HepG2 (cell line): ENCODE results near the gene EEF1A1. TPM values are rescaled to one million over a fixed set of nuclear protein-coding genes. Genes with fewer than 3 reads are reported as not detected.
A peak's percentile ranks its signal among the peaks of the same experiment; 100 is the strongest.

Source experiments
- CCDC6 ChIP-seq: sonication (generic); formaldehyde crosslinking; IDR thresholded peaks from 2 replicates; pipeline ENCODE4 v1.8.1; 2022; ENCODE audit warnings: mild to moderate bottlenecking, missing genetic modification reagents, moderate library complexity
- GATAD1 ChIP-seq: IDR thresholded peaks from 2 replicates; pipeline ENCODE4 v1.6.1; 2016; ENCODE audit warnings: missing genetic modification reagents, missing compliant biosample characterization
- KIAA2018 ChIP-seq: sonication (generic); formaldehyde crosslinking; IDR thresholded peaks from 2 replicates; pipeline ENCODE4 v1.5.0; 2020; ENCODE audit warnings: mild to moderate bottlenecking, missing genetic modification reagents, borderline replicate concordance
- POLR2AphosphoS2 ChIP-seq: IDR thresholded peaks from 2 replicates; pipeline ENCODE4 v1.6.1; 2011; ENCODE audit warnings: low read depth, low read length, improper control_type of control experiment
- SAFB2 ChIP-seq: sonication (generic); formaldehyde crosslinking; IDR thresholded peaks from 2 replicates; pipeline ENCODE4 v1.5.1; 2020; ENCODE audit warnings: missing genetic modification reagents, low read depth, mild to moderate bottlenecking, borderline replicate concordance
- ZBTB10 ChIP-seq: sonication (generic); formaldehyde crosslinking; IDR thresholded peaks from 2 replicates; pipeline ENCODE4 v1.4.0; 2020; ENCODE audit warnings: missing genetic modification reagents, borderline replicate concordance
- ZFAT ChIP-seq: sonication (generic); formaldehyde crosslinking; conservative IDR thresholded peaks from 2 replicates; pipeline ENCODE4 v1.8.1; 2023; ENCODE audit warnings: missing genetic modification reagents, inconsistent platforms
- polyA plus RNA-seq, 8 experiments: library from polyadenylated mRNA; depleted of rRNA in 3 of 8; stranded (reverse) in 7 of 8; unstranded in 1 of 8; fragments of >200 nt; fragmentation: Illumina TruSeq in 4 of 8; extraction: Trizol in 4 of 8; gene quantifications; 2 replicates each; pipeline versions ENCODE4 v1.2.1 to v1.2.3, GENCODE V29; 2011 to 2016; ENCODE audit warnings: low read depth in 4 of 8, missing spikeins in 1 of 8, mixed read lengths in 1 of 8; ENCODE audit not compliant: insufficient read depth in 1 of 8
- total RNA-seq, 5 experiments: library from RNA; depleted of rRNA; stranded (reverse); fragments of >200 nt; fragmentation: Illumina TruSeq; extraction: Trizol; gene quantifications; 2 replicates each; pipeline ENCODE4 v1.2.3, GENCODE V29; 2016; ENCODE audit warnings: low read depth in 1 of 5
- TF ChIP-seq, protein P1 (sequence below): sonication (generic); formaldehyde crosslinking; IDR thresholded peaks from 2 replicates; pipeline ENCODE4 v1.4.0; 2020; ENCODE audit warnings: mild to moderate bottlenecking, missing genetic modification reagents

Gene EEF1A1
- total and polyA plus RNA-seq, 2 of the 13 experiments (the other 11 are each of a cell fraction or from before 2014, with no cell fraction given) = 13,726 to 17,172 TPM

DNA sequence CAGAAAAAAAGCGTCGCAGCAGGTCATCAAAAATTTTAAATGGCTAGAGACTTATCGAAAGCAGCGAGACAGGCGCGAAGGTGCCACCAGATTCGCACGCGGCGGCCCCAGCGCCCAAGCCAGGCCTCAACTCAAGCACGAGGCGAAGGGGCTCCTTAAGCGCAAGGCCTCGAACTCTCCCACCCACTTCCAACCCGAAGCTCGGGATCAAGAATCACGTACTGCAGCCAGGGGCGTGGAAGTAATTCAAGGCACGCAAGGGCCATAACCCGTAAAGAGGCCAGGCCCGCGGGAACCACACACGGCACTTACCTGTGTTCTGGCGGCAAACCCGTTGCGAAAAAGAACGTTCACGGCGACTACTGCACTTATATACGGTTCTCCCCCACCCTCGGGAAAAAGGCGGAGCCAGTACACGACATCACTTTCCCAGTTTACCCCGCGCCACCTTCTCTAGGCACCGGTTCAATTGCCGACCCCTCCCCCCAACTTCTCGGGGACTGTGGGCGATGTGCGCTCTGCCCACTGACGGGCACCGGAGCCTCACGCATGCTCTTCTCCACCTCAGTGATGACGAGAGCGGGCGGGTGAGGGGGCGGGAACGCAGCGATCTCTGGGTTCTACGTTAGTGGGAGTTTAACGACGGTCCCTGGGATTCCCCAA lies at the start of gene EEF1A1 (continued):
- TF ChIP-seq KIAA2018 (CRISPR knock-in tag) (no peak; the same call in 1 of the 2 replicates), POLR2AphosphoS2 (peak; percentile 97), CCDC6 (CRISPR knock-in tag) (peak; percentile 65), ZFAT (CRISPR knock-in tag) (peak; percentile 44), GATAD1 (CRISPR knock-in tag) (peak; percentile 50; the same call in 1 of the 2 replicates), ZBTB10 (CRISPR knock-in tag) (no peak; the same call in 1 of the 2 replicates), SAFB2 (CRISPR knock-in tag) (0 out of 2 replicates have a peak, but pooled peaks have one; percentile 20)
- TF ChIP-seq, protein P1, sequence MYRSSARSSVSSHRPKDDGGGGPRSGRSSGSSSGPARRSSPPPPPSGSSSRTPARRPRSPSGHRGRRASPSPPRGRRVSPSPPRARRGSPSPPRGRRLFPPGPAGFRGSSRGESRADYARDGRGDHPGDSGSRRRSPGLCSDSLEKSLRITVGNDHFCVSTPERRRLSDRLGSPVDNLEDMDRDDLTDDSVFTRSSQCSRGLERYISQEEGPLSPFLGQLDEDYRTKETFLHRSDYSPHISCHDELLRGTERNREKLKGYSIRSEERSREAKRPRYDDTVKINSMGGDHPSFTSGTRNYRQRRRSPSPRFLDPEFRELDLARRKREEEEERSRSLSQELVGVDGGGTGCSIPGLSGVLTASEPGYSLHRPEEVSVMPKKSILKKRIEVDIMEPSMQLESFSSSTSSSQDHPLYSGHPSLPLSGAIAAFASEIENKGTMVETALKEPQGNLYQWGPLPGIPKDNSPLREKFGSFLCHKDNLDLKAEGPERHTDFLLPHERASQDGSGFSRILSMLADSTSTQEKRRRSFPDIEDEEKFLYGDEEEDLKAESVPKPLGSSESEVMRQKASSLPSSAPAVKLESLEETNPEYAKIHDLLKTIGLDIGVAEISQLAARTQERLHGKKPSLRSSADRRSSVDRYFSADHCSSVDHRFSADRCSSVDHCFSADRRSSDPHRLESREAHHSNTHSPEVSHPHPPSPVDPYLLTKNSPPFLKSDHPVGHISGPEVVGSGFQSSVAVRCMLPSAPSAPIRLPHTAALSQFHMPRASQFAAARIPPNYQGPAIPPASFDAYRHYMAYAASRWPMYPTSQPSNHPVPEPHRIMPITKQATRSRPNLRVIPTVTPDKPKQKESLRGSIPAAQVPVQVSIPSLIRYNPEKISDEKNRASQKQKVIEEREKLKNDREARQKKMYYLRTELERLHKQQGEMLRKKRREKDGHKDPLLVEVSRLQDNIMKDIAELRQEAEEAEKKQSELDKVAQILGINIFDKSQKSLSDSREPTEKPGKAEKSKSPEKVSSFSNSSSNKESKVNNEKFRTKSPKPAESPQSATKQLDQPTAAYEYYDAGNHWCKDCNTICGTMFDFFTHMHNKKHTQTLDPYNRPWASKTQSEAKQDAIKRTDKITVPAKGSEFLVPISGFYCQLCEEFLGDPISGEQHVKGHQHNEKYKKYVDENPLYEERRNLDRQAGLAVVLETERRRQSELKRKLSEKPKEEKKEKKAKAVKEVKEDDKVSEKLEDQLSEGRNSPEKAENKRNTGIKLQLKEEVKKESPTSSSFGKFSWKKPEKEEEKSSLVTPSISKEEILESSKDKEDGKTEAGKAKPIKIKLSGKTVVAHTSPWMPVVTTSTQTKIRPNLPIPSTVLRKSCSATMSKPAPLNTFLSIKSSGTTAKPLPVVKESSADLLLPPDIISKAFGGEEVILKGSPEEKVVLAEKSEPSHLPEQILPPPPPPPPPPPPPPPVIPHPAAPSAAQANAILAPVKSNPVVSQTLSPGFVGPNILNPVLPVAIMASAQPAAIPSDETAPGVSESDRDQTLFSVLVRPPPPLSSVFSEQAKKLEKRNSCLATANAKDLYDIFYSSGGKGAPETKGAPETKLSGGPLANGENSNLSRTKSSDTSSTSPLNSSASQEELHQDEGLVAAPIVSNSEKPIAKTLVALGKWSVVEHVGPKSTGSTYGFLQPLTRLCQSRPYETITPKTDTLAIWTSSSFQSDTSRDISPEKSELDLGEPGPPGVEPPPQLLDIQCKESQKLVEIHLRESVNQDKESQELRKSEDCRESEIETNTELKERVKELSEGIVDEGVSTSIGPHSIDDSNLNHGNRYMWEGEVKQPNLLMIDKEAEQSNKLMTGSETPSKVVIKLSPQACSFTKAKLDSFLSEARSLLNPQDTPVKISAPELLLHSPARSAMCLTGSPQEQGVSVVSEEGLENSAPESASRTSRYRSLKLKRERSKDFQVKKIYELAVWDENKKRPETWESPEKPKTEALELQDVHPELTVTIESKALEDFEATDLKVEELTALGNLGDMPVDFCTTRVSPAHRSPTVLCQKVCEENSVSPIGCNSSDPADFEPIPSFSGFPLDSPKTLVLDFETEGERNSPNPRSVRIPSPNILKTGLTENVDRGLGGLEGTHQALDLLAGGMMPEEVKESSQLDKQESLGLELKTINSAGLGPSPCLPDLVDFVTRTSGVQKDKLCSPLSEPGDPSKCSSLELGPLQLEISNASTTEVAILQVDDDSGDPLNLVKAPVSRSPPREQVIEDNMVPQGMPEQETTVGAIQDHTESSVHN = peak; percentile 41; the same call in 1 of the 2 replicates
